ENCODE measurements around the gene OR52B6. TPM values are rescaled to one million over a fixed set of nuclear protein-coding genes. Genes with fewer than 3 reads are reported as not detected.
"Not testable (repeated sequence)": the region's sequence is repeated elsewhere in the genome, so short reads cannot be mapped to it uniquely, and the experiment has no call there.

Gene OR52B6
- total and polyA plus RNA-seq, 4 donors = not detected

- no peaks in the 10 kb centered on the region for H3K9me3 ChIP-seq (ENCODE audit: control insufficient read depth in 4 of 4, low read length in 3 of 4)
- peak overlapping the region in 1 of 2 donors; percentile 6 for H3K27ac ChIP-seq (ENCODE audit: low read depth in 1 of 2, low read length in 2 of 2)
- H3K4me3 ChIP-seq (ENCODE audit: low read depth in 1 of 3, low read length in 3 of 3) = no peak overlapping the region
- no peaks in the 10 kb centered on the region for H3K36me3 ChIP-seq (ENCODE audit: control insufficient read depth in 4 of 4, insufficient read depth in 3 of 4, low read depth in 1 of 4, low read length in 3 of 4)
- no peak for TF ChIP-seq REST (IDR thresholded peaks at IDR 0.05)
- no peak for TF ChIP-seq NR2F2 (IDR thresholded peaks at IDR 0.05)
- no peak for TF ChIP-seq MAX (IDR thresholded peaks at IDR 0.05)
- TF ChIP-seq SP1 (IDR thresholded peaks at IDR 0.05) = peak; percentile 27
- peak; percentile 82 to 86 for TF ChIP-seq RAD21 (IDR thresholded peaks at IDR 0.05)
- TF ChIP-seq CTCF (IDR thresholded peaks at IDR 0.05; ENCODE audit: low read depth, low read length, missing input control) = peak; percentile 70
- peak in 1 of 2 donors; percentile 27 for TF ChIP-seq HNF4A (conservative IDR thresholded peaks at IDR 0.05)
- TF ChIP-seq FOXA1 (IDR thresholded peaks at IDR 0.05) = no peak
- TF ChIP-seq ZBTB33 (IDR thresholded peaks at IDR 0.05) = no peak
- no peak for TF ChIP-seq ATF3 (IDR thresholded peaks at IDR 0.05)
- peak; percentile 22 for TF ChIP-seq HNF4G (IDR thresholded peaks at IDR 0.05)
- TF ChIP-seq FOXA2 (IDR thresholded peaks at IDR 0.05) = no peak
- peak in 1 of 2 donors; percentile 35 for TF ChIP-seq RXRA (IDR thresholded peaks at IDR 0.05)
- no peak for TF ChIP-seq YY1 (IDR thresholded peaks at IDR 0.05)
- peak; percentile 52 for DNase-seq (ENCODE audit: low spot score)
- peaks cover 0 to 11% (median 6%) of the 10 kb centered on the region in 4 donors for H3K4me1 ChIP-seq (ENCODE audit: control insufficient read depth in 4 of 4, insufficient read depth in 4 of 4, low read length in 3 of 4)
- 30% methylated on average over 9 of the region's 9 CpGs for WGBS
- H3K27me3 ChIP-seq (ENCODE audit: control insufficient read depth in 4 of 4, insufficient read depth in 4 of 4, low read length in 3 of 4) = no peaks in the 10 kb centered on the region
- H3K9ac ChIP-seq (ENCODE audit: low read depth in 1 of 2, low read length in 2 of 2) = no peak overlapping the region
Measured at GRCh38 chr11:5600374-5600851, 19.7 kb downstream of the OR52B6 start.

- H3K27ac ChIP-seq (ENCODE audit: low read depth in 1 of 2, low read length in 2 of 2); H3K9ac ChIP-seq (ENCODE audit: low read depth in 1 of 2, low read length in 2 of 2); H3K36me3 ChIP-seq (ENCODE audit: control insufficient read depth in 4 of 4, insufficient read depth in 3 of 4, low read depth in 1 of 4, low read length in 3 of 4); H3K9me3 ChIP-seq (ENCODE audit: control insufficient read depth in 4 of 4, low read length in 3 of 4); H3K27me3 ChIP-seq (ENCODE audit: control insufficient read depth in 4 of 4, insufficient read depth in 4 of 4, low read length in 3 of 4); H3K4me3 ChIP-seq (ENCODE audit: low read depth in 1 of 3, low read length in 3 of 3); DNase-seq (ENCODE audit: low spot score); H3K4me1 ChIP-seq (ENCODE audit: control insufficient read depth in 4 of 4, insufficient read depth in 4 of 4, low read length in 3 of 4): not testable (repeated sequence)
- 95% methylated on average over 4 of the region's 4 CpGs for WGBS
Measured at GRCh38 chr11:5602791-5603190, 22.1 kb downstream of the OR52B6 start.

Data from liver (tissue), 9 donors.